Fibroblast of lung (primary cell): ENCODE measurements around the gene TRIM65. TPM values are rescaled to one million over a fixed set of nuclear protein-coding genes. Genes with fewer than 3 reads are reported as not detected.

Experiments used
- DNase-seq, 2 donors: peaks; one replicate each; pipeline versions ENCODE4 v3.0.0 to v3.0.0-alpha.2; 2010; ENCODE audit warnings: low read depth in 2 of 2
- H2AFZ ChIP-seq: 2 replicates; pipeline ENCODE4 v1.5.1; 2012; ENCODE audit warnings: low read length, control low read depth, inconsistent platforms
- H3K27ac ChIP-seq: 2 replicates; pipeline ENCODE4 v1.5.1; 2011; ENCODE audit warnings: low read length, control low read depth; ENCODE audit not compliant: insufficient read depth
- H3K27me3 ChIP-seq: 2 replicates; pipeline ENCODE4 v1.5.1; 2011; ENCODE audit warnings: mild to moderate bottlenecking, low read length; ENCODE audit not compliant: control insufficient read depth, insufficient read depth
- H3K36me3 ChIP-seq: 2 replicates; pipeline ENCODE4 v1.5.1; 2011; ENCODE audit warnings: low read length; ENCODE audit not compliant: control insufficient read depth, insufficient read depth
- H3K4me1 ChIP-seq: 2 replicates; pipeline ENCODE4 v1.5.1; 2011; ENCODE audit warnings: low read length; ENCODE audit not compliant: control insufficient read depth, insufficient read depth; ENCODE audit errors: extremely low read depth
- H3K4me2 ChIP-seq: 2 replicates; pipeline ENCODE4 v1.5.1; 2011; ENCODE audit warnings: low read length, control low read depth; ENCODE audit not compliant: insufficient read depth; ENCODE audit errors: extremely low read depth
- H3K4me3 ChIP-seq, 4 experiments: fragments of 200-600 bp in 1 of 4; sonication (generic) in 1 of 4; replicated peaks in 1 of 4; 2 replicates each; pipeline ENCODE4 v1.5.1; 2011 to 2016; ENCODE audit warnings: low read length in 4 of 4, low read depth in 3 of 4, mild to moderate bottlenecking in 3 of 4, control low read depth in 2 of 4, inconsistent platforms in 1 of 4, mixed read lengths in 1 of 4; ENCODE audit not compliant: insufficient read depth in 1 of 4; ENCODE audit errors: control extremely low read depth in 1 of 4
- H3K79me2 ChIP-seq: 2 replicates; pipeline ENCODE4 v1.5.1; 2012; ENCODE audit warnings: mild to moderate bottlenecking, low read length, inconsistent platforms; ENCODE audit not compliant: control insufficient read depth, insufficient read depth
- H3K9ac ChIP-seq: 2 replicates; pipeline ENCODE4 v1.5.1; 2011; ENCODE audit warnings: mild to moderate bottlenecking, low read length, control low read depth; ENCODE audit not compliant: insufficient read depth
- H3K9me3 ChIP-seq: 2 replicates; pipeline ENCODE4 v1.5.1; 2012; ENCODE audit warnings: low read depth, low read length; ENCODE audit not compliant: control insufficient read depth, insufficient read depth
- H4K20me1 ChIP-seq: 2 replicates; pipeline ENCODE4 v1.5.1; 2011; ENCODE audit warnings: low read length; ENCODE audit not compliant: control insufficient read depth, insufficient read depth; ENCODE audit errors: extremely low read depth
- CTCF ChIP-seq, 2 donors: IDR thresholded peaks in 1 of 2; conservative IDR thresholded peaks in 1 of 2; 1 replicate in 1 of 2; 2 replicates in 1 of 2; pipeline ENCODE4 v1.5.1; 2011 to 2012; ENCODE audit warnings: low read length in 2 of 2, control low read depth in 1 of 2, inconsistent platforms in 1 of 2, low read depth in 1 of 2, mild to moderate bottlenecking in 1 of 2
- EZH2 ChIP-seq: IDR thresholded peaks from 2 replicates; pipeline ENCODE4 v1.5.1; 2012; ENCODE audit warnings: low read length, control low read depth, mild to moderate bottlenecking; ENCODE audit errors: missing control alignments
- polyA plus RNA-seq, 2 donors: library from polyadenylated mRNA; depleted of rRNA in 1 of 2; stranded (reverse) in 1 of 2; unstranded in 1 of 2; fragments of >200 nt; gene quantifications; 2 replicates each; pipeline ENCODE4 v1.2.1, GENCODE V29; 2011 to 2012; ENCODE audit warnings: missing spikeins in 1 of 2
- total RNA-seq: library from RNA; depleted of rRNA; stranded (reverse); fragments of >200 nt; gene quantifications from 2 replicates; pipeline ENCODE4 v1.2.1, GENCODE V29; 2014

Gene TRIM65
- total and polyA plus RNA-seq, 2 donors (not counting 1 experiment from before 2014, with no cell fraction given) = 4.3 to 17.2 TPM

GRCh38 chr17:75937652-75938051 is 40.9 kb upstream of the TRIM65 start:
- H3K9ac ChIP-seq = no peak overlapping the region
- no peaks in the 10 kb centered on the region for H4K20me1 ChIP-seq
- TF ChIP-seq EZH2 = no peak
- no peak overlapping the region for H3K4me2 ChIP-seq
- H3K4me1 ChIP-seq = no peaks in the 10 kb centered on the region
- no peak overlapping the region for H3K27ac ChIP-seq
- no peaks in the 10 kb centered on the region for H3K27me3 ChIP-seq
- H3K9me3 ChIP-seq = no peaks in the 10 kb centered on the region
- H3K36me3 ChIP-seq = no peaks in the 10 kb centered on the region
- no peaks in the 10 kb centered on the region for H3K79me2 ChIP-seq
- H3K4me3 ChIP-seq = no peak overlapping the region
- H2AFZ ChIP-seq = no peak overlapping the region
- DNase-seq = no peak

- peak in 1 of 2 donors; percentile 55 for DNase-seq
- no peak for TF ChIP-seq EZH2
- TF ChIP-seq CTCF (conservative IDR thresholded peaks at IDR 0.05 in 1 of 2, IDR thresholded peaks at IDR 0.05 in 1 of 2; ENCODE audit: low read depth in 1 of 2, low read length in 2 of 2) = no peak
Observed at GRCh38 chr17:75933808-75934207, 37.1 kb upstream of the TRIM65 start.

GRCh38 chr17:75932852-75933251 is 36.1 kb upstream of the TRIM65 start:
- Histone ChIP-seq H3K4me1 (no peaks in the 10 kb centered on the region), H3K9me3 (no peaks in the 10 kb centered on the region), H3K4me2 (no peak overlapping the region), H3K9ac (no peak overlapping the region), H3K79me2 (no peaks in the 10 kb centered on the region), H2AFZ (no peak overlapping the region), H3K36me3 (no peaks in the 10 kb centered on the region), H3K4me3 (no peak overlapping the region), H4K20me1 (no peaks in the 10 kb centered on the region), H3K27ac (no peak overlapping the region), H3K27me3 (no peaks in the 10 kb centered on the region)
- DNase-seq = no peak
- no peak for TF ChIP-seq CTCF (conservative IDR thresholded peaks at IDR 0.05 in 1 of 2, IDR thresholded peaks at IDR 0.05 in 1 of 2; ENCODE audit: low read depth in 1 of 2, low read length in 2 of 2)
- no peak for TF ChIP-seq EZH2

More at GRCh38 chr17:75933808-75934207, 37.1 kb upstream of the TRIM65 start:
- H3K27ac ChIP-seq = no peak overlapping the region
- no peaks in the 10 kb centered on the region for H3K79me2 ChIP-seq
- H3K9me3 ChIP-seq = no peaks in the 10 kb centered on the region
- no peak overlapping the region for H3K4me3 ChIP-seq
- no peaks in the 10 kb centered on the region for H3K36me3 ChIP-seq
- no peak overlapping the region for H3K4me2 ChIP-seq
- H3K4me1 ChIP-seq = no peaks in the 10 kb centered on the region
- H2AFZ ChIP-seq = no peak overlapping the region
- no peaks in the 10 kb centered on the region for H3K27me3 ChIP-seq
- H4K20me1 ChIP-seq = no peaks in the 10 kb centered on the region
- no peak overlapping the region for H3K9ac ChIP-seq
